Measurements from ENCODE around the gene REEP1. TPM values are rescaled to one million over a fixed set of nuclear protein-coding genes. Genes with fewer than 3 reads are reported as not detected.

Gene REEP1
- total RNA-seq, 1 experiment from 2014 or later, result 5.9 TPM

- TF ChIP-seq, protein P1, sequence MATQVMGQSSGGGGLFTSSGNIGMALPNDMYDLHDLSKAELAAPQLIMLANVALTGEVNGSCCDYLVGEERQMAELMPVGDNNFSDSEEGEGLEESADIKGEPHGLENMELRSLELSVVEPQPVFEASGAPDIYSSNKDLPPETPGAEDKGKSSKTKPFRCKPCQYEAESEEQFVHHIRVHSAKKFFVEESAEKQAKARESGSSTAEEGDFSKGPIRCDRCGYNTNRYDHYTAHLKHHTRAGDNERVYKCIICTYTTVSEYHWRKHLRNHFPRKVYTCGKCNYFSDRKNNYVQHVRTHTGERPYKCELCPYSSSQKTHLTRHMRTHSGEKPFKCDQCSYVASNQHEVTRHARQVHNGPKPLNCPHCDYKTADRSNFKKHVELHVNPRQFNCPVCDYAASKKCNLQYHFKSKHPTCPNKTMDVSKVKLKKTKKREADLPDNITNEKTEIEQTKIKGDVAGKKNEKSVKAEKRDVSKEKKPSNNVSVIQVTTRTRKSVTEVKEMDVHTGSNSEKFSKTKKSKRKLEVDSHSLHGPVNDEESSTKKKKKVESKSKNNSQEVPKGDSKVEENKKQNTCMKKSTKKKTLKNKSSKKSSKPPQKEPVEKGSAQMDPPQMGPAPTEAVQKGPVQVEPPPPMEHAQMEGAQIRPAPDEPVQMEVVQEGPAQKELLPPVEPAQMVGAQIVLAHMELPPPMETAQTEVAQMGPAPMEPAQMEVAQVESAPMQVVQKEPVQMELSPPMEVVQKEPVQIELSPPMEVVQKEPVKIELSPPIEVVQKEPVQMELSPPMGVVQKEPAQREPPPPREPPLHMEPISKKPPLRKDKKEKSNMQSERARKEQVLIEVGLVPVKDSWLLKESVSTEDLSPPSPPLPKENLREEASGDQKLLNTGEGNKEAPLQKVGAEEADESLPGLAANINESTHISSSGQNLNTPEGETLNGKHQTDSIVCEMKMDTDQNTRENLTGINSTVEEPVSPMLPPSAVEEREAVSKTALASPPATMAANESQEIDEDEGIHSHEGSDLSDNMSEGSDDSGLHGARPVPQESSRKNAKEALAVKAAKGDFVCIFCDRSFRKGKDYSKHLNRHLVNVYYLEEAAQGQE (IDR thresholded peaks at IDR 0.05; ENCODE audit: low read depth), result no peak
- TF ChIP-seq CBX3 (IDR thresholded peaks at IDR 0.05; ENCODE audit: low read depth) (no peak), CEBPB (IDR thresholded peaks at IDR 0.05; ENCODE audit: low read depth) (no peak), ZFX (IDR thresholded peaks at IDR 0.05) (no peak)
- TF ChIP-seq, protein P2, sequence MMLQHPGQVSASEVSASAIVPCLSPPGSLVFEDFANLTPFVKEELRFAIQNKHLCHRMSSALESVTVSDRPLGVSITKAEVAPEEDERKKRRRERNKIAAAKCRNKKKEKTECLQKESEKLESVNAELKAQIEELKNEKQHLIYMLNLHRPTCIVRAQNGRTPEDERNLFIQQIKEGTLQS (IDR thresholded peaks at IDR 0.05), result no peak
These were observed 29.4 kb upstream of the REEP1 start (continued) for GRCh38 chr2:86366651-86367498.

GRCh38 chr2:86364894-86365293 lies 27.5 kb upstream of the REEP1 start:
- ChIA-PET POLR2A (no interaction called here), CTCF (interaction anchor here (2.0 kb wide), 1 partner anchor 144 kb away, joined by 4 read pairs; no protein-coding TSS in a partner anchor), RAD21 (ENCODE audit: low non-redundant PET in 1 of 2, low total read pairs in 2 of 2, uncharacterized antibody in 2 of 2, unreplicated experiment in 2 of 2) (no interaction called here)
- ATAC-seq (no peak), DNase-seq (ENCODE audit: low read depth, low spot score) (no peak)
- Histone ChIP-seq H3K27ac (ENCODE audit: low read depth, low read length) (no peak overlapping the region), H2AFZ (ENCODE audit: low read depth, low read length, poor library complexity, severe bottlenecking) (no peak overlapping the region), H3K4me1 (ENCODE audit: control insufficient read depth in 1 of 2, insufficient read depth in 2 of 2, low read length in 2 of 2) (peaks cover 0 to 8% of the 10 kb centered on the region in 2 experiments; a peak in 1 of 4 replicates), H3K27me3 (ENCODE audit: insufficient read depth, low read length) (no peaks in the 10 kb centered on the region), H3K9ac (ENCODE audit: low read length) (no peak overlapping the region), H3K79me2 (ENCODE audit: insufficient read depth, low read length) (no peaks in the 10 kb centered on the region), H3K36me3 (ENCODE audit: control insufficient read depth in 1 of 2, insufficient read depth in 2 of 2, low read length in 2 of 2) (no peaks in the 10 kb centered on the region), H3K4me2 (ENCODE audit: low read length) (no peak overlapping the region), H3K4me3 (replicated peaks in 1 of 2; ENCODE audit: low read depth in 1 of 2, low read length in 2 of 2) (no peak overlapping the region), H4K20me1 (ENCODE audit: insufficient read depth) (no peaks in the 10 kb centered on the region), H3K9me2 (ENCODE audit: insufficient read depth) (no peaks in the 10 kb centered on the region), H3K9me3 (ENCODE audit: control insufficient read depth in 1 of 2, insufficient read depth in 1 of 2, low read depth in 1 of 2, low read length in 2 of 2) (no peaks in the 10 kb centered on the region)
- BruUV-seq (replicated peaks), result no TSS peak
- intact Hi-C loops (cut with micrococcal nuclease), result no loop called here
- TF ChIP-seq CEBPB (IDR thresholded peaks at IDR 0.05; ENCODE audit: low read depth), result no peak
- TF ChIP-seq ZBTB33 (IDR thresholded peaks at IDR 0.05; ENCODE audit: extremely low read depth, insufficient replicate concordance, low read length), result no peak
- no peak for TF ChIP-seq SIN3A (IDR thresholded peaks at IDR 0.05; ENCODE audit: low read depth)
- TF ChIP-seq, protein P1 (IDR thresholded peaks at IDR 0.05; ENCODE audit: low read depth), result no peak
- no peak for TF ChIP-seq JUND (IDR thresholded peaks at IDR 0.05)
- TF ChIP-seq, protein P3, sequence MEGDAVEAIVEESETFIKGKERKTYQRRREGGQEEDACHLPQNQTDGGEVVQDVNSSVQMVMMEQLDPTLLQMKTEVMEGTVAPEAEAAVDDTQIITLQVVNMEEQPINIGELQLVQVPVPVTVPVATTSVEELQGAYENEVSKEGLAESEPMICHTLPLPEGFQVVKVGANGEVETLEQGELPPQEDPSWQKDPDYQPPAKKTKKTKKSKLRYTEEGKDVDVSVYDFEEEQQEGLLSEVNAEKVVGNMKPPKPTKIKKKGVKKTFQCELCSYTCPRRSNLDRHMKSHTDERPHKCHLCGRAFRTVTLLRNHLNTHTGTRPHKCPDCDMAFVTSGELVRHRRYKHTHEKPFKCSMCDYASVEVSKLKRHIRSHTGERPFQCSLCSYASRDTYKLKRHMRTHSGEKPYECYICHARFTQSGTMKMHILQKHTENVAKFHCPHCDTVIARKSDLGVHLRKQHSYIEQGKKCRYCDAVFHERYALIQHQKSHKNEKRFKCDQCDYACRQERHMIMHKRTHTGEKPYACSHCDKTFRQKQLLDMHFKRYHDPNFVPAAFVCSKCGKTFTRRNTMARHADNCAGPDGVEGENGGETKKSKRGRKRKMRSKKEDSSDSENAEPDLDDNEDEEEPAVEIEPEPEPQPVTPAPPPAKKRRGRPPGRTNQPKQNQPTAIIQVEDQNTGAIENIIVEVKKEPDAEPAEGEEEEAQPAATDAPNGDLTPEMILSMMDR (IDR thresholded peaks at IDR 0.05 in 2 of 3, conservative IDR thresholded peaks at IDR 0.05 in 1 of 3; ENCODE audit: borderline replicate concordance in 1 of 3, insufficient read depth in 1 of 3, low read depth in 2 of 3, low read length in 2 of 3), result no peak
- TF ChIP-seq RAD21 (IDR thresholded peaks at IDR 0.05; ENCODE audit: low read depth), result no peak
- no peak for TF ChIP-seq POLR2A (IDR thresholded peaks at IDR 0.05; ENCODE audit: borderline replicate concordance, extremely low read depth, insufficient read depth, insufficient read length)
- TF ChIP-seq EZH2 (IDR thresholded peaks at IDR 0.05), result no peak

All from HCT116 (cell line).